NCI-H524 treated with DMSO at 0.1 percent for 48 hours (cell line): Measurements from ENCODE around the gene RILPL2.
"Not testable (repeated sequence)": the region's sequence is repeated elsewhere in the genome, so short reads cannot be mapped to it uniquely, and the experiment has no call there.

ENCODE experiments used
- DNase-seq: peaks from one replicate; lab custom pipeline; 2025; lab: John Stamatoyannopoulos, UW

RILPL2 gene

GRCh38 chr12:123401753-123402683, 34.5 kb downstream of the RILPL2 start:
- no peak for DNase-seq

DNA sequence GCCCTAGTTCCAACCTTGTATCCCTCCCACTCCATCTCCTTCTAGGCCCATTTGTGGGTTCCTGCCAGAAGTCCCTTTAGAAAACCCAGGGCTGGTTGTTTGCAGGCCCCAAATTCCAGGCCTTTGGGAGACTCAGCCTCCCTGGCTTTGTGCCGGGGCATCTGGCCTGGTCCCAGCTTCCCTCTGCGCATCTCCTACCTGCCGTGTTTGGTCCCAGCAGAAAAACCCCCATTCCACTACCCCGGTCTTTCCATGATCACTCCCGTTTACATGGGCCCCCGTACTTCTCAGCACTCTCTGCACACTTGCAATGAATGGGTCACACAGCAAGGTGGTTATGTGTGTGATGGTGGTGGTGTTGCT, 37.2 kb downstream of the RILPL2 start:
- no peak for DNase-seq

DNA sequence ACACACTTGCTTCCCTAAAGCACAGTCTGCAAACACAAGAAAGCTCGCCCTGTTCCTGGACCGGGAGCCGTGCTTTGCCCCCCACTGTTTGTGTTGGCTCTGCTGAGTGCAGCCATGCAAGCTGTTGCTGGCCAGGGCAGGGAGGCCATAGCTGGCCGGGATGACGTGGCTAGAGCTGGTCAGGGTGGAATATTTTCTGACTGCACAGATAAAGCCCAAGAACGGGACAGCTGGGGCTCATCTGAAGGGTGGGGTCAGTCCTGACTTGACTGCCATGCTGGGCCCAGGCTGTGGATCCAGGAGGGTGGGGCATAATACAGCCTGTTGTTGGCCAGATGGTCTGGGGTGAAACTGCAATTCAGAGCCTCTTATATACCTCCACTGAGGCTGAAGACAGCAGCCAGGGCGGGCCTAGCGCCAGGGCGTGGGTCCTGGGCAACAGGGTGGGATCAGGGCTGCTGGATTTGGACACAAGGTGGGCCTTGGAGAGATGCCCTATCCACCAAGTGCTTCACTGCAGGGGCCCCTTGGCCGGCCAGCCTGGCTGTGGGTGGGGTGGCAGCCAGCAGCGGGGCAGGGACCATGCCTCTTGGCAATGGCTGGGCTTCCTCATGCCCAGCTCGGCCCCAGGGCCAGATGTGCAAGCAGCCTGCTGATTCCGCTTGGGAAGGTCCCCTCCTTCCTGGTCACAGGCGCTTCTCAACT, 37.8 kb downstream of the RILPL2 start:
- DNase-seq: peak; percentile 49

DNA sequence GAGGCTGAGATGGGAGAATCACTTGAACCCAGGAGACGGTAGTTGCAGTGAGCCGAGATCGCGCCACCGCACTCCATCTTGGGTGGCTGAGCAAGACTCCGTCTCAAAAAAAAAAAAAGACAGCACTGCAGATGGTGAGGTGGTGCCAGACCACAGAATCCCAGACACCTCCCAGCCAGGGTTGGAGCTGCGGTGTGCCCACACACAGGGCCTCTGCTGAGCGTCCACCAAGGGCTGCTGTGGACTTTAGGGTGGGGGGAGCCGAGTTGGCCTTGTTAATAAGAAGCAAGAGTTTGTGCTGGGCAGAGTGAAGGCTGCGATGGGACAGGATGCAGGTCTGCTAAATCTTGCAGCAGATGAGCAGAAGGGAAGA, 38.3 kb downstream of the RILPL2 start:
- DNase-seq: no peak

- no peak for DNase-seq
Observed at GRCh38 chr12:123397400-123397799, 39.1 kb downstream of the RILPL2 start.

DNA sequence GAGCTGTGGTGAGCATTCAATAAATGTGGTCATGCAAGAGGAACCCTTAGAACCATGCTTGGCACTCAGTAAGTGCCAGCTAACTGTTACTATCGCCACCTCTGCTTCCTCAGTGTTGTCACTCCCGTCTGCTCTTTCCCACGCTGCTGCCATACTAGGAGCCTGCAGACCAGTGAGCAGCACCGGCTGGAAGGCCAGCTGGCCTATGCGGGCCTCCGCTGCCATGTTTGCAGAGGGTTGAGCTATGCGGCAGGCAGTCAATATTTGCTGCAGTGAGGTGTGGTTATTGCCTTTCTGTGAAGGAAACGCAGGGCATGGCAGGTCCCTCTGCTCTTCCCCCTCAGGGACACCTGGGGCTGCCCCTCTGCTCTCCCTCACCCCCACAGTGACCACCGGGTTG, 39.5 kb downstream of the RILPL2 start:
- DNase-seq: no peak

GRCh38 chr12:123396543-123396942, 39.9 kb downstream of the RILPL2 start:
- DNase-seq: no peak

GRCh38 chr12:123395236-123395635, 41.2 kb downstream of the RILPL2 start:
- DNase-seq: no peak

DNA sequence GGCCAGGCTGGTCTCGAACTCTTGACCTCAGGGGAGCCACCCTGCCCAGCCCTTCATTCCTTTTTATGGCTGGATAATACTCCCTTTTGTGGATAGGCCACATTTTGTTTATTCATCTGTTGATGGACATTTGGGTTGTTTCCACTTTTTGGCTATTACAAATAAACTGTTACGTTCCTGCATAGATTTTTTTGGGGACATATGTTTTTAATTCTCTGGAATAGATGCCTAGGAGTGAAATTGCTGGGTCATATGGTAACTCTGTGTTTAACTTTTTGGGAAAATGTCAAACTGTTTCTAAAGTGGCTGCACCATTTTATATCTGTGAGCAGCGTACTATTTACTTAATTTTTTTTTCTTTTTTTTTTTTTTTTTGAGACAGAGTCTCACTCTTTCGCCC, 42.7 kb downstream of the RILPL2 start:
- no peak for DNase-seq

- no peak for DNase-seq
Observed at GRCh38 chr12:123391546-123392343, 44.7 kb downstream of the RILPL2 start.

DNA sequence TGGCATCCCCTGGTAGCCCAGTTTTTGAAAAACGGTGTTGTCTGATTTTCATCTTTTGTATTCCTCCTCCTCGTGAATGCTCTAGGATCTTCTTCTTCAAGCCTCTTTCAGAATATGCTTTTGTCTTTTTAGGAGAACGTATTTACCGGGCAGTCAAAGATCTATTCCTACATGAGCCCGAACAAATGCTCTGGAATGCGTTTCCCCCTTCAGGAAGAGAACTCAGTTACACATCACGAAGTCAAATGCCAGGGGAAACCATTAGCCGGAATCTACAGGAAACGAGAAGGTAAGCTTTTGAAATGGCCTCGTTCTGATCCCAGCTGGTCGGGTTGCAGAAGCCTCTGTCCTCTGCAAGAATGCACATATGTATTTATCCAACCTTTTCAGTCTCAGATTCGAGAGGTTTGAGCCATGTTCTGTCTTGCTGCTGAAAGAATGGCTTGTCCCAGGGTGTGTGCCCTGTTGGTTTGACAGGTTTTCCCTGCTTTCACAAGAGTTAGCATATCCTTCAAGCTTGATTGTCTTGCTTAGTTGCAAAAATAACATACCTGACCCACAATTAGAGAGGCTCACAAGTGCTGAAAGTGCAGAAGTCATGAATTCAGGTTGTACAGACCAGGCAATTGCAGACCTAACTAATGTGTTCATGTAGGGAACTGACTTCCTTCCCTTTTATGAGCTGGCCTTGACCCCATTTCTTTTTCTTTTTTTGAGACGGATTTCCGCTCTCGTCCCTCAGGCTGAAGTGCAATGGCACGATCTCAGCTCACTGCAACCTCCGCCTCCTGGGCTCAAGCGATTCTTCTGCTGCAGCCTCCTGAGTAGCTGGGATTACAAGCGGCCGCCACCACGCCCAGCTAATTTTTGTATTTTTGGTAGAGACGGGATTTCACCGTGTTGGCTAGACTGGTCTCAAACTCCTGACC, 45.7 kb downstream of the RILPL2 start:
- no peak for DNase-seq

DNA sequence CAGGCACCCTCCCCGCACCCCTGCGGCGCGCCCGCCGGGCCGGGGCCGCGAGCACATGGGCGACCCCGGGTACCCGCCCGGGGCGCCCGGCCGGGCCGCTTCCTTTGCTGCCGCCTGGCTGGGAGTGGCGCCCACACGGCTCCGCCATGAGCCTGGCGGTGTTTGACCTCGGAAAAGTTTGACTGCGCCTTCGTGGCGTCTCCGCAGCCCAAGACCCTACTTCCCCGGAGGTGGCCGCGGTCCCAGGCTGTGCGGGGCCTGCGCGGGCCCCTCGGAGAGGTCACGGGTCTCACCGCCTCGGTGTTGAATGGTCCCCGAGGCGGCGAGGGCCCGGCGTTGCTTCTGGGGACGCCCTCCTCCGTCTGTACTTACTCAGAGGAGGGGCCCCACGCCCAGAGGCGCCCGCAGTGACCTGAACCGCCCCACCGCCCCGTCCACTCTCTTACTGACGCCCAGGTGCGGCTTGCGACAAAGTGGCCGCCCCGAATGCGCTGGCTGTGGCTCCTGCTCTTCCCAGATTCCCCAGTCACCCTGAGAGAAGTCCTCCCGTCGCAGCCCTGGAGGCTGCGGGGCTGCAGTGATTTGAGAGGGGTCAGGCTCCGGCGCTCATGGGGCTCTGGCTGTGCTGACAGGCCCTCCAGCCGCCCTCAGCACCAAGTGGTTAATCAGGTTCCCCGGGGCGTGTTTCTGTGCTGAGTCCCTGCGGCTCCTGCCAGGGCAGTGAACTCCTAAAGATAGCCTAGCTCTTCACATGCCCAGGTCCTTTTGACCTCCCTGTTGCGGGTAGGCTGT, 46.7 kb downstream of the RILPL2 start:
- DNase-seq: no peak

DNA sequence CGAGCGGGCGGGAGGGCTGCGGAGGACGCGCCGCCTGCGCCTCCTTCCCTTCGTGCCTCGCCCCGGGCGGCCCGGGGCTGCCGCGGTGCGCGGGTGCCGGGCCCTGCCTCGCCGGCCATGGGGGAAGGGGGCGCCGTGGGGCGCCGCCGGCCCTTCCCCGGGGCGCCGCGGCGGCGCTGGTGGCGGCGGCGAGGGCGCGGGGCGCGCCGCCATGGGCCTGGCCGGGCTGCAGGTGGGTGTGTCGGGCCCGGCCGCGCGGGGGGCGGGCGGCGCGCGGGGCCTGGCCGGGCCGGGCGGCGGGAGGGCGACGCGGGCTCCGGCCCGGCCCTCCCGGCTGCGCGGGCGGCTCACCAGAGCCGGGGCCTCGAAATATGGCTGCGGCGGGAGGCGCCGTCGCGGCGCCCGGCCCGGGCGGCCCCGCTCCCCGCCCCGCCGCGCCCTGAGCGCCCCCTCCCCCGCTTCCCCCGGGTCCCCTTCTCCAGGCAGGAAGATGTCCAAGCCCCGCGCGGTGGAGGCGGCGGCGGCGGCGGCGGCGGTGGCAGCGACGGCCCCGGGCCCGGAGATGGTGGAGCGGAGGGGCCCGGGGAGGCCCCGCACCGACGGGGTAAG, 47.4 kb downstream of the RILPL2 start:
- DNase-seq: no peak

- DNase-seq: no peak
Observed at GRCh38 chr12:123388177-123388950, 48.1 kb downstream of the RILPL2 start.

DNA sequence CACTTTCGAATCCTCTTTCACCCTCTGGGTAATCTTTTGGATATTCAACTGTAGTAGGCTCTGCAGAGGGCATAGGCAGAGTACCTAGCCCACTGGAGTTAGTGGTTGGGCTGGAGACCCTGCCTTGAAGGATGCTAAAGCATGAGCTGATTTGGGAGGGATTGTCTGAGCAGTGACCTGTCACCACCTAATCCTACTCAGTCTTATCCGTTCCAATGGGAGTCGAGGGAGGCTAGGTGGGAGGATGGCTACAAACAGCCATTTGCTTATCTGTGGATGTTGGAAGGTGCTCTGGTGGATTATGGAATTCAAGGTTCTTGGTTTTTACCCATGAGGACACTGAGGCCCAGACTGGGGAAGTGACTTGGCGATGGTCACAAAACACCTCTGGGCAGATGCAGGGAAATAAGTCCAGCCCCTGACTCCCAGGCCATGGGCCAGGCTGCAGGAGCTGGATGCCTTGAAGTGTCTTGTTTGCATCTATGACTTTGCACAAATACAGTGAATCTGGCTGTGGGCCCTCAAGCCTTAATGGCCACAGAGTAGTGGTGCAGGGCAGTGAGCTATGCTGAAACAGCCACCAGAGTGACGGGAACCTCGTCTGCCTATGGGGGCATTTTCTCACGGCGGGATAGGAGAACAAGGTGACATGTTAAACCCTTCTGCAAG, 48.8 kb downstream of the RILPL2 start:
- no peak for DNase-seq

GRCh38 chr12:123385536-123385935, 50.9 kb downstream of the RILPL2 start:
- not testable (repeated sequence) for DNase-seq

- DNase-seq: no peak
Observed at GRCh38 chr12:123384994-123385376, 51.5 kb downstream of the RILPL2 start.

- peak; percentile 55 for DNase-seq
Observed at GRCh38 chr12:123384318-123384993, 52.0 kb downstream of the RILPL2 start.
